HEK293T (cell line): Measurements from ENCODE around the gene SIDT2.

Experiments used
- CTCF ChIA-PET: fragments of 350-600 bp; formaldehyde crosslinking; extraction: SDS; loops from one replicate; lab custom pipeline; 2021; ENCODE audit warnings: antibody characterized with exemption, inconsistent platforms; lab: Yijun Ruan, JAX
- POLR2A ChIA-PET: fragments of 350-600 bp; formaldehyde crosslinking; extraction: SDS; loops from one replicate; lab custom pipeline; 2020; ENCODE audit warnings: antibody characterized with exemption, inconsistent platforms; lab: Yijun Ruan, JAX
- DNase-seq: peaks from one replicate; pipeline ENCODE4 v3.0.0; 2012; ENCODE audit warnings: mixed read lengths; ENCODE audit errors: extremely low spot score
- ARNT ChIP-seq: fragments of 450-650 bp; IDR thresholded peaks from 2 replicates; pipeline ENCODE4 v1.6.1; 2017; ENCODE audit warnings: mild to moderate bottlenecking
- BHLHE40 ChIP-seq: fragments of 450-650 bp; IDR thresholded peaks from 2 replicates; pipeline ENCODE4 v1.6.1; 2016; ENCODE audit warnings: mild to moderate bottlenecking, moderate library complexity, borderline replicate concordance
- CTBP1 ChIP-seq: fragments of 450-650 bp; IDR thresholded peaks from 2 replicates; pipeline ENCODE4 v1.6.1; 2016; ENCODE audit warnings: borderline replicate concordance
- ELF4 ChIP-seq: fragments of 450-650 bp; IDR thresholded peaks from 2 replicates; pipeline ENCODE4 v1.6.1; 2017; ENCODE audit warnings: antibody characterized with exemption
- FOXA1 ChIP-seq: fragments of 450-650 bp; IDR thresholded peaks from 2 replicates; pipeline ENCODE4 v1.6.1; 2016; ENCODE audit warnings: mild to moderate bottlenecking
- FOXK2 ChIP-seq: fragments of 450-650 bp; IDR thresholded peaks from 2 replicates; pipeline ENCODE4 v1.6.1; 2016; ENCODE audit warnings: mild to moderate bottlenecking
- FOXM1 ChIP-seq: fragments of 450-650 bp; IDR thresholded peaks from 2 replicates; pipeline ENCODE4 v1.6.1; 2017; ENCODE audit warnings: mild to moderate bottlenecking, borderline replicate concordance
- HDGF ChIP-seq: fragments of 450-650 bp; IDR thresholded peaks from 2 replicates; pipeline ENCODE4 v1.6.1; 2017; ENCODE audit warnings: antibody characterized with exemption, borderline replicate concordance
- L3MBTL2 ChIP-seq: fragments of 450-650 bp; conservative IDR thresholded peaks from 2 replicates; pipeline ENCODE4 v1.6.1; 2016; ENCODE audit warnings: mild to moderate bottlenecking
- LEF1 ChIP-seq: fragments of 450-650 bp; IDR thresholded peaks from 2 replicates; pipeline ENCODE4 v1.6.1; 2017; ENCODE audit warnings: mild to moderate bottlenecking, borderline replicate concordance
- NFRKB ChIP-seq: fragments of 450-650 bp; IDR thresholded peaks from 2 replicates; pipeline ENCODE4 v1.6.1; 2016; ENCODE audit warnings: mild to moderate bottlenecking, moderate library complexity
- PKNOX1 ChIP-seq: fragments of 450-650 bp; IDR thresholded peaks from 2 replicates; pipeline ENCODE4 v1.6.1; 2016
- SP1 ChIP-seq: fragments of 450-650 bp; IDR thresholded peaks from 2 replicates; pipeline ENCODE4 v1.6.1; 2017
- SUZ12 ChIP-seq: fragments of 450-650 bp; IDR thresholded peaks from 2 replicates; pipeline ENCODE4 v1.6.1; 2016; ENCODE audit warnings: mild to moderate bottlenecking
- TARDBP ChIP-seq: fragments of 450-650 bp; IDR thresholded peaks from 2 replicates; pipeline ENCODE4 v1.6.1; 2016
- ZNF384 ChIP-seq: fragments of 450-650 bp; IDR thresholded peaks from 2 replicates; pipeline ENCODE4 v1.6.1; 2016

SIDT2 gene

GRCh38 chr11:117195761-117196160 lies 17.2 kb downstream of the SIDT2 start:
- POLR2A ChIA-PET = interaction anchor here (1.1 kb wide), 1 partner anchor 15 kb away, joined by 3 read pairs; no protein-coding TSS in a partner anchor
- TF ChIP-seq HDGF (no peak), NFRKB (no peak), SUZ12 (no peak), SP1 (no peak), BHLHE40 (no peak), FOXM1 (no peak), FOXA1 (no peak), PKNOX1 (no peak), FOXK2 (no peak), ELF4 (no peak), ZNF384 (no peak), LEF1 (no peak), TARDBP (no peak), ARNT (no peak), CTBP1 (no peak), L3MBTL2 (no peak)
- CTCF ChIA-PET = interaction anchor here (1.1 to 1.2 kb wide), 2 partner anchors 31 to 36 kb away, joined by 4 to 5 read pairs; partner anchors contain the start of gene PCSK7
- DNase-seq = no peak

- no peak for DNase-seq
- ChIA-PET POLR2A (no interaction called here), CTCF (interaction anchor here (0.5 kb wide), 1 partner anchor 39 kb away, joined by 3 read pairs; no protein-coding TSS in a partner anchor)
- TF ChIP-seq TARDBP (no peak), SP1 (no peak), L3MBTL2 (no peak), FOXK2 (no peak), FOXA1 (no peak), FOXM1 (no peak), SUZ12 (no peak), BHLHE40 (no peak), ARNT (no peak), ZNF384 (no peak), LEF1 (no peak), CTBP1 (no peak), HDGF (no peak), ELF4 (no peak), NFRKB (no peak), PKNOX1 (no peak)
These were observed 18.5 kb downstream of the SIDT2 start for GRCh38 chr11:117197006-117197405.

GRCh38 chr11:117197516-117198456 lies 19.2 kb downstream of the SIDT2 start:
- no peak for TF ChIP-seq LEF1
- TF ChIP-seq BHLHE40 = no peak
- TF ChIP-seq FOXM1 = no peak
- no peak for TF ChIP-seq ARNT
- TF ChIP-seq FOXA1 = no peak
- no peak for TF ChIP-seq CTBP1
- no peak for TF ChIP-seq FOXK2
- TF ChIP-seq ZNF384 = no peak
- TF ChIP-seq PKNOX1 = no peak
- TF ChIP-seq TARDBP = no peak
- TF ChIP-seq L3MBTL2 = no peak
- TF ChIP-seq SUZ12 = no peak
- no peak for TF ChIP-seq SP1
- TF ChIP-seq NFRKB = no peak
- DNase-seq = peak; percentile 62
- CTCF ChIA-PET = no interaction called here
- POLR2A ChIA-PET = no interaction called here

- TF ChIP-seq FOXM1 = no peak
- TF ChIP-seq ARNT = no peak
- no peak for TF ChIP-seq ZNF384
- no peak for TF ChIP-seq NFRKB
- no peak for DNase-seq
- POLR2A ChIA-PET = no interaction called here
- CTCF ChIA-PET = no interaction called here
These were observed 20.1 kb downstream of the SIDT2 start for GRCh38 chr11:117198613-117199012.

DNA sequence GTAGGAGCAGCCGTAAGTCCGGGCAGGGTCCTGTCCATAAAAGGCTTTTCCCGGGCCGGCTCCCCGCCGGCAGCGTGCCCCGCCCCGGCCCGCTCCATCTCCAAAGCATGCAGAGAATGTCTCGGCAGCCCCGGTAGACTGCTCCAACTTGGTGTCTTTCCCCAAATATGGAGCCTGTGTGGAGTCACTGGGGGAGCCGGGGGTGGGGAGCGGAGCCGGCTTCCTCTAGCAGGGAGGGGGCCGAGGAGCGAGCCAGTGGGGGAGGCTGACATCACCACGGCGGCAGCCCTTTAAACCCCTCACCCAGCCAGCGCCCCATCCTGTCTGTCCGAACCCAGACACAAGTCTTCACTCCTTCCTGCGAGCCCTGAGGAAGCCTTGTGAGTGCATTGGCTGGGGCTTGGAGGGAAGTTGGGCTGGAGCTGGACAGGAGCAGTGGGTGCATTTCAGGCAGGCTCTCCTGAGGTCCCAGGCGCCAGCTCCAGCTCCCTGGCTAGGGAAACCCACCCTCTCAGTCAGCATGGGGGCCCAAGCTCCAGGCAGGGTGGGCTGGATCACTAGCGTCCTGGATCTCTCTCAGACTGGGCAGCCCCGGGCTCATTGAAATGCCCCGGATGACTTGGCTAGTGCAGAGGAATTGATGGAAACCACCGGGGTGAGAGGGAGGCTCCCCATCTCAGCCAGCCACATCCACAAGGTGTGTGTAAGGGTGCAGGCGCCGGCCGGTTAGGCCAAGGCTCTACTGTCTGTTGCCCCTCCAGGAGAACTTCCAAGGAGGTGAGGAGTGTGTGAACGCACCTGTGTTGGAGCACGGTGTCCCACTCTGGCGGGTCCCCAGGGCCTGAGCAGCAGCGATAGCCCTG lies 20.7 kb downstream of the SIDT2 start, which contains the start of gene TAGLN:
Gene TAGLN (plus strand): TSS at position 318 of the 863 bp plus-strand sequence. CDS start 3,644 bp downstream, outside the sequence.
- no peak for TF ChIP-seq ZNF384
- no peak for TF ChIP-seq FOXA1
- TF ChIP-seq FOXK2 = no peak
- TF ChIP-seq SUZ12 = no peak
- TF ChIP-seq TARDBP = no peak
- no peak for TF ChIP-seq NFRKB
- TF ChIP-seq FOXM1 = no peak
- TF ChIP-seq CTBP1 = no peak
- TF ChIP-seq ELF4 = no peak
- no peak for TF ChIP-seq PKNOX1
- TF ChIP-seq BHLHE40 = no peak
- TF ChIP-seq LEF1 = no peak
- no peak for TF ChIP-seq HDGF
- no peak for TF ChIP-seq ARNT
- TF ChIP-seq L3MBTL2 = no peak
- TF ChIP-seq SP1 = no peak
- CTCF ChIA-PET = no interaction called here
- POLR2A ChIA-PET = no interaction called here
- DNase-seq = no peak
